ENCODE results near the gene FOXP1. TPM values are rescaled to one million over a fixed set of nuclear protein-coding genes. Genes with fewer than 3 reads are reported as not detected.
A peak's percentile ranks its signal among the peaks of the same experiment; 100 is the strongest.

FOXP1 gene
- total RNA-seq, 1 donor = 55.7 TPM

DNA sequence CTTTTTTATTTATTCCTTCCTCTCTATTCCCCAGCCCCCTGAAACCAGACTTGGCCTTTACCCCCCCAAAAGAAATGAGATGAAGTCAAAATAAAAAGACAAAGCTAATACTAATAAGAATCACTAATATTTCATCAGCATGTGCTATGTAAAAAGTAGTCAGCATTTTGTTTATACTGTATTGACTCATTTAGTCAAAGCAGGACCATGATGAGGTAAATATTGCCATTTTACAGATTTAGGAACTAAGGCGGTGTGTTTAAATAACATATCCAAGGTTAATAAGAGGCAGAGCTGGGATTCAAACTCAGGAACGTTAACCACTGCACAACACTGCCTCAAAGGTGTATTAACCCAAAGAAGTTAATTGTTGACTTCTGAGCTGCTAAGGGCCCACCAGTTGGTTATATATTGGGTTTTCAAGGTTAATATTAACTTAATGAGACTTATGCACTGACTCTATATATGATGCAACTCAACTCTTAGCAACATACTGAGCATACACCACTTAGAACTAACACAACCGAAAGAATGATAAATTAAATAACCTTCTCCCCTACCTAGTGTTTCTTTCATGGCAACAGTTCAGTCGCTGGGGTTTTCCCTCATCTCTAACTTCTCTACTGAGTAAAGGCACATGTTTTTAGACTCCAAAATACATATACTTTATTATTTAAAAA, 34.7 kb downstream of the FOXP1 start:
- TF ChIP-seq, protein P1, sequence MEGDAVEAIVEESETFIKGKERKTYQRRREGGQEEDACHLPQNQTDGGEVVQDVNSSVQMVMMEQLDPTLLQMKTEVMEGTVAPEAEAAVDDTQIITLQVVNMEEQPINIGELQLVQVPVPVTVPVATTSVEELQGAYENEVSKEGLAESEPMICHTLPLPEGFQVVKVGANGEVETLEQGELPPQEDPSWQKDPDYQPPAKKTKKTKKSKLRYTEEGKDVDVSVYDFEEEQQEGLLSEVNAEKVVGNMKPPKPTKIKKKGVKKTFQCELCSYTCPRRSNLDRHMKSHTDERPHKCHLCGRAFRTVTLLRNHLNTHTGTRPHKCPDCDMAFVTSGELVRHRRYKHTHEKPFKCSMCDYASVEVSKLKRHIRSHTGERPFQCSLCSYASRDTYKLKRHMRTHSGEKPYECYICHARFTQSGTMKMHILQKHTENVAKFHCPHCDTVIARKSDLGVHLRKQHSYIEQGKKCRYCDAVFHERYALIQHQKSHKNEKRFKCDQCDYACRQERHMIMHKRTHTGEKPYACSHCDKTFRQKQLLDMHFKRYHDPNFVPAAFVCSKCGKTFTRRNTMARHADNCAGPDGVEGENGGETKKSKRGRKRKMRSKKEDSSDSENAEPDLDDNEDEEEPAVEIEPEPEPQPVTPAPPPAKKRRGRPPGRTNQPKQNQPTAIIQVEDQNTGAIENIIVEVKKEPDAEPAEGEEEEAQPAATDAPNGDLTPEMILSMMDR (IDR thresholded peaks at IDR 0.05; ENCODE audit: insufficient read depth, low read depth, low read length) = no peak
- DNase-seq (ENCODE audit: low read depth) = no peak
- H3K4me3 ChIP-seq (ENCODE audit: low read depth, low read length) = no peak overlapping the region

DNA sequence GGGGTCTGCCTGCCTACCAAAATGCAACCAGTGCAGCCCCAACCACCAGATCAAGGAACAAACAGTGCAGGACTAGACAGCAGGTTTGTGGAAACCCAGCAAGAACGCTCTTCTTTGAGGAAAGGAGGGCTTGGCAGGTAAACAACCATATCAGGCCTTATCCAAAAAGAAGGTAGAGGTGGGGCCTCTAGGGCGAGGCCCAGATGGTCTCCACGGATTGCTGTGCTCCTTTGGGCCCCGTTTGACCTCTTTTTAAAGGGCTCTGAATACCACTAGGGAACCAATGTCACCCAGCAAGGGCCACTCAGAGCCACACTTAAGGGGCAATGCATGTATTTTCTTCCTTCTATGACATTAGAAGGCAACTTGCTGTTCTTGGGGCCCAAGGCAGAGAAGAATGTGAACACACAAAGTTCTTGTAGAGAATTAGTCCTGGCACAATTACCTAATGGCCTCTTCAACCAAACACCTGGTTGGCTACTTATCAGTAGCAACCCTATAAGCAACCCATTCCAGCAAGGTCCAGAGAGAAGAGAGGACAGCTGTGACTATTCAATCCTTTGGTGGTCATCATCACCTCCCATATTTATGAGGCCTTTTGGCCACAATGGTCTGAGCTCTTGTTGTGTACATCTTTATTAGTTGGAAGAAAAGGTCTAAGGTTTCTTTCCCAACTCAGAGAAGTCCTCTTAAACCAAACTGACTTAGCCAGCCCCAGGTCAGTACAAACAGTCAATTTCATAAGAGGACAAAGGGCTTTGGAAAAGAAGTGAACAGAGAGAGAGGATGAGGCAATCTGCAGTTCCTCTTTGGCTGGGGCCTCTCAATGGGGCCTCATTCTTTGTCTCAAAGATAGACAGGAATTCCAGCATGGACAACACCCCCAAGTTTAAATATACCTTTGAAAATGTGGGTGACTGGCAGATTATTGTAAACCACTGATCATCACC, 36.0 kb downstream of the FOXP1 start:
- peak; percentile 48 for DNase-seq (ENCODE audit: low read depth)
- TF ChIP-seq, protein P1 (IDR thresholded peaks at IDR 0.05; ENCODE audit: insufficient read depth, low read depth, low read length) = no peak

DNA sequence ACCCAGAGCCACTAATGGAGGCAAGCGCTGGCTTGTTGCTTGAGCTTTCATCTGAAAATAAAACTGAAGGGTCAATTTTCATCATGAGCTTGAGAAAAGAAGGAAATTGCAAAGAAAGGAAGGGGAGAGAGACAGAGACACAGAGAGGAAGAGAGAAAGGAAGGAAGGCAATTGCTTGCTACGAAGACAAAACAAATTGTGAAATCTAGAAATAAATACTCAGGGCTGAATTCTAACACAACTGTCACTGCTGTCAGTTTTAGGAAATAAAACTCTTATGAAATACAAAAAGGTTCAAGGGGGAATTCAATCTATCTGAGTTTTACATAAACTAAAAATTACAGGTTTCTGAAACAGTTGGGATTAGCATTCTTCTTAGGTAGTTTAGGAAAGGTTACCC, 36.7 kb downstream of the FOXP1 start:
- TF ChIP-seq, protein P1 (IDR thresholded peaks at IDR 0.05; ENCODE audit: insufficient read depth, low read depth, low read length) = no peak

More for the DNA sequence above, 36.0 kb downstream of the FOXP1 start:
- H3K4me3 ChIP-seq (ENCODE audit: low read depth, low read length) = no peak overlapping the region

DNA sequence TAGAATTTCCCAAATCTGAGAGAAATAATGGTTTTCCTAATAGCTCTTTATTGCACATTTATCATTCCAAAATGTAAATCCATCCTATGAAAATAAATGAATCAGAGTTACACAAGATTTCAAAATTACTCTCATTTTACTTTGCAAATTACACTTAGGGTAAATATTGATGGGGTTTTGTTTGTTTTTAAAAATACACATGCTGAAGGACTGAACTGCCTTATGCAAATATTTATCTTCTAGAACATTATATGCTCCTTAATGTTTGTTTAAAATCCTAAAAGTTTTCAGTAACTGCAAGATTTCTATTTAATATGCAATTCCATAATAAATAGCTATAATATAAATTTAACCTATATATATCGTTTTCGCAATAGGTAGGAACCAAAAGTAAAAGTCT, 38.2 kb downstream of the FOXP1 start:
- H3K4me3 ChIP-seq (ENCODE audit: low read depth, low read length) = no peak overlapping the region
- DNase-seq (ENCODE audit: low read depth) = no peak
- TF ChIP-seq, protein P1 (IDR thresholded peaks at IDR 0.05; ENCODE audit: insufficient read depth, low read depth, low read length) = no peak

More for the DNA sequence above, 36.7 kb downstream of the FOXP1 start:
- no peak overlapping the region for H3K4me3 ChIP-seq (ENCODE audit: low read depth, low read length)
- DNase-seq (ENCODE audit: low read depth) = no peak

DNA sequence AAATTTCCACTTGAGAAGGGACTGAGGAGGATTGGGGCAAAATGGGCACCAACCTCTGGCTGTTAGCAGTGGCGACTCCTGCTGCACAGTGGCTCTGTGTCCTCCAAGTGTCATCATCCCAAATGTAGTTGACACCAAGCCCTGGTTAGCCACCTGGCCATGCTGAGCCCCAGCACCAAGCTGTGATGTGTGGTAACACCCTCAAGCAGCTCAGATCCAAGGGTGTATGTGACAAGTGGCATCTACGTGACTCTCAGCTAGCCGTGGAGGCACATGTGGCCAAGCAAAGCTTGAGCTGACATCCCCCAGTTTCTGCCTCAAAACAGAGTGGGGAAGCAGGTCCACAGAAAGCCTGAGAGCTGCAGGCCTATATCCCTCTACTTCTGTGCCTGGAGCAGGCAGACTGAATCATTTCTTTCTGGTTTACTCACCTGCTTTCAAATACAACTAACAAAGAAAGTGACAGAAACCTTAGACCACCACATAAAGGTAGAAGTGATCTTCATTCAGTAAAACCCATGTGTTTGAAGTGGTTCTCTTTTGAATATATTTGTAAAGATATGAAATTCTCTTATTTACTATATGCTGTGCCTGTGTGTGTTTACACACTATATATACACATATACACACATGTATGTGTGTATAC, 40.0 kb downstream of the FOXP1 start:
- TF ChIP-seq, protein P1 (IDR thresholded peaks at IDR 0.05; ENCODE audit: insufficient read depth, low read depth, low read length) = no peak
- H3K4me3 ChIP-seq (ENCODE audit: low read depth, low read length) = no peak overlapping the region
- no peak for DNase-seq (ENCODE audit: low read depth)

DNA sequence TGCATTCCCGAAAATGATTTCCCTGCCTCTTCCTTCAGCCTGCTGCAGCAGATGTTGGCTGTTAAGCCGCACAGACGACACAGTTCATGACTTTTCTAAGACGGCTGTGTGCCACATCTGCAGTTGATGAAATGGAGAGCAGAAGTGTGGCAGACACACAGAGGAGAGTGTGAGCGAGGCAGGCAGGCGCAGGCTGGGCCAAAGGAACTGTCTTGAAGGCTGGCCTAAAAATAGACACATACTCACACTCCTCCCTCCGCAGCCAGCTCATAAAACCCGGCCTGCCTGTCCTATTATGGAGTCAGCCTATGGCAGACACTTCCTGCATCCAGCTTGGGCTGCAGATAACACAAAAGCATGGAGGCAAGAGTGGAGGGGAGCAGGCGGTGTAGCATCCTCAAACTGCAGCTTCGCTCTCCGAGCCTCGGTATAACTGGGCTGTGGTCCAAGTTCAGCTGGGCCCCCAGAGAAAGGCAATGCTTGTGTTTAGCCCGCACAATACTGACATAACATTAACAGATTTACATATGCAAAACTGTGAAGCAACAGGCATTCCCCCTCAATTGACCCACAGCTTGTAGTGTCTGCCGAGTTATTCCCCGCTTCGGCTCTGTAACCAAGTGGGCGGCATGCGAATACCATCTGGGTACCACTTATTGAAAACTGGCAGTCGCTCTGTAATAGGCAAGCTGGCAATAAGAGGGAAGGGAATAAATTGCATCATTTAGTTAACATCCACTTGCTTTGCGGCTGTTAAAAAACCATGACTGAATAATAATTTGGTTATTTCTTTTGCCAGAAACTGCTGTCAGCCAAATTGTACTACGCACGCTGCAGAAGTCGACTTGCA, 40.8 kb downstream of the FOXP1 start:
- TF ChIP-seq, protein P1 (IDR thresholded peaks at IDR 0.05; ENCODE audit: insufficient read depth, low read depth, low read length) = no peak
- H3K4me3 ChIP-seq (ENCODE audit: low read depth, low read length) = no peak overlapping the region

More for the DNA sequence above, 40.8 kb downstream of the FOXP1 start:
- DNase-seq (ENCODE audit: low read depth) = peak; percentile 97
